GM19395 (cell line): ENCODE results near the gene ATF6.
A peak's percentile ranks its signal among the peaks of the same experiment; 100 is the strongest.

Source experiments
- ATAC-seq: cut with Tn5 transposase; IDR thresholded peaks from one replicate; pipeline ENCODE4 v1.9.1; 2021; ENCODE audit warnings: mild to moderate bottlenecking, moderate library complexity; ENCODE audit not compliant: unreplicated experiment

Gene ATF6

GRCh38 chr1:161932668-161933067 lies 166.5 kb downstream of the ATF6 start:
- no peak for ATAC-seq

- peak; percentile 90 for ATAC-seq
Measured at GRCh38 chr1:161933592-161934588, 167.8 kb downstream of the ATF6 start.

- ATAC-seq: no peak
Measured at GRCh38 chr1:161935264-161935663, 169.1 kb downstream of the ATF6 start.

- no peak for ATAC-seq
Measured at GRCh38 chr1:161936786-161937185, 170.7 kb downstream of the ATF6 start.

GRCh38 chr1:161940866-161941591 lies 174.9 kb downstream of the ATF6 start:
- no peak for ATAC-seq

GRCh38 chr1:161941726-161942436 lies 175.8 kb downstream of the ATF6 start:
- ATAC-seq: no peak

GRCh38 chr1:161943737-161944136 lies 177.6 kb downstream of the ATF6 start:
- ATAC-seq: no peak

GRCh38 chr1:161944381-161944780 lies 178.3 kb downstream of the ATF6 start:
- ATAC-seq: no peak

GRCh38 chr1:161945306-161946060 lies 179.4 kb downstream of the ATF6 start:
- ATAC-seq: no peak

- ATAC-seq: no peak
Measured at GRCh38 chr1:161946071-161946987, 180.2 kb downstream of the ATF6 start.

GRCh38 chr1:161948435-161948834 lies 182.3 kb downstream of the ATF6 start:
- no peak for ATAC-seq

GRCh38 chr1:161949548-161949947 lies 183.4 kb downstream of the ATF6 start:
- ATAC-seq: no peak

- no peak for ATAC-seq
Measured at GRCh38 chr1:161950377-161950776, 184.3 kb downstream of the ATF6 start.

- no peak for ATAC-seq
Measured at GRCh38 chr1:161951646-161952045, 185.5 kb downstream of the ATF6 start.

- ATAC-seq: no peak
Measured at GRCh38 chr1:161952607-161953172, 186.6 kb downstream of the ATF6 start.

GRCh38 chr1:161953256-161953920 lies 187.3 kb downstream of the ATF6 start:
- ATAC-seq: no peak

GRCh38 chr1:161954050-161954449 lies 187.9 kb downstream of the ATF6 start:
- no peak for ATAC-seq

GRCh38 chr1:161954466-161954865 lies 188.3 kb downstream of the ATF6 start:
- ATAC-seq: no peak

GRCh38 chr1:161955606-161956005 lies 189.5 kb downstream of the ATF6 start:
- no peak for ATAC-seq
